Ishikawa (cell line): ENCODE measurements around the gene GRM7.

Experiments used
- CEBPB ChIP-seq: IDR thresholded peaks from 2 replicates; pipeline ENCODE4 v1.6.1; 2012
- CREB1 ChIP-seq: IDR thresholded peaks from 2 replicates; pipeline ENCODE4 v1.6.1; 2012; ENCODE audit warnings: low read depth
- EGR1 ChIP-seq: IDR thresholded peaks from 2 replicates; pipeline ENCODE4 v1.6.1; 2012
- EP300 ChIP-seq: IDR thresholded peaks from 2 replicates; pipeline ENCODE4 v1.6.1; 2012; ENCODE audit warnings: borderline replicate concordance
- FOXM1 ChIP-seq: IDR thresholded peaks from 2 replicates; pipeline ENCODE4 v1.6.1; 2012; ENCODE audit warnings: low read depth, borderline replicate concordance
- MAX ChIP-seq: IDR thresholded peaks from 2 replicates; pipeline ENCODE4 v1.6.1; 2012
- NFIC ChIP-seq: IDR thresholded peaks from 2 replicates; pipeline ENCODE4 v1.6.1; 2012
- RAD21 ChIP-seq: IDR thresholded peaks from 2 replicates; pipeline ENCODE4 v1.6.1; 2012; ENCODE audit warnings: low read depth
- REST ChIP-seq: IDR thresholded peaks from 2 replicates; pipeline ENCODE4 v1.6.1; 2012; ENCODE audit warnings: low read depth, mild to moderate bottlenecking
- TAF1 ChIP-seq: IDR thresholded peaks from 2 replicates; pipeline ENCODE4 v1.6.1; 2012; ENCODE audit warnings: low read depth, mild to moderate bottlenecking
- TCF12 ChIP-seq: IDR thresholded peaks from 2 replicates; pipeline ENCODE4 v1.6.1; 2012; ENCODE audit warnings: low read depth
- TEAD4 ChIP-seq: IDR thresholded peaks from 2 replicates; pipeline ENCODE4 v1.6.1; 2012
- USF1 ChIP-seq: IDR thresholded peaks from 2 replicates; pipeline ENCODE4 v1.6.1; 2012
- YY1 ChIP-seq: IDR thresholded peaks from 2 replicates; pipeline ENCODE4 v1.6.1; 2012; ENCODE audit warnings: low read depth
- ZBTB7A ChIP-seq: IDR thresholded peaks from 2 replicates; pipeline ENCODE4 v1.6.1; 2012; ENCODE audit warnings: low read depth

The GRM7 gene

GRCh38 chr3:7038394-7038793, 177.5 kb downstream of the GRM7 start:
- no peak for TF ChIP-seq TAF1
- TF ChIP-seq YY1 = no peak
- no peak for TF ChIP-seq USF1
- TF ChIP-seq TCF12 = no peak
- no peak for TF ChIP-seq REST
- no peak for TF ChIP-seq CREB1
- TF ChIP-seq FOXM1 = no peak
- no peak for TF ChIP-seq ZBTB7A
- no peak for TF ChIP-seq EP300
- no peak for TF ChIP-seq RAD21
- no peak for TF ChIP-seq MAX
- no peak for TF ChIP-seq NFIC
- TF ChIP-seq CEBPB = no peak
- no peak for TF ChIP-seq EGR1
- no peak for TF ChIP-seq TEAD4

GRCh38 chr3:7062714-7063113, 201.8 kb downstream of the GRM7 start:
- TF ChIP-seq YY1 (no peak), EGR1 (no peak), EP300 (no peak), FOXM1 (no peak), RAD21 (no peak), TCF12 (no peak), CEBPB (no peak), TAF1 (no peak), CREB1 (no peak), REST (no peak), MAX (no peak), TEAD4 (no peak), NFIC (no peak), USF1 (no peak), ZBTB7A (no peak)

GRCh38 chr3:7070461-7070860, 209.5 kb downstream of the GRM7 start:
- TF ChIP-seq MAX (no peak), TCF12 (no peak), RAD21 (no peak), EGR1 (no peak), NFIC (no peak), CREB1 (no peak), CEBPB (no peak), FOXM1 (no peak), REST (no peak), ZBTB7A (no peak), EP300 (no peak), USF1 (no peak), TEAD4 (no peak), YY1 (no peak), TAF1 (no peak)

- TF ChIP-seq USF1 (no peak), FOXM1 (no peak)
These were observed 213.3 kb downstream of the GRM7 start for GRCh38 chr3:7074217-7074616.
